OCI-LY3 (cell line): Measurements from ENCODE around the gene BORCS5.
A peak's percentile ranks its signal among the peaks of the same experiment; 100 is the strongest.

Experiments used
- H2AFZ ChIP-seq: fragments of 200-600, 300-600 bp; shearing (Covaris generic); 2 replicates; pipeline ENCODE4 v1.6.0; 2014; ENCODE audit warnings: antibody characterized with exemption, low read depth, low read length
- H3K27ac ChIP-seq: fragments of 200-600, 300-600 bp; sonication (generic); 2 replicates; pipeline ENCODE4 v1.5.1; 2014; ENCODE audit warnings: mild to moderate bottlenecking, low read length, moderate library complexity, mixed read lengths
- H3K27me3 ChIP-seq: fragments of 200-600, 300-600 bp; sonication (generic); 2 replicates; pipeline ENCODE4 v1.6.1; 2014; ENCODE audit warnings: low read depth, low read length, mixed read lengths
- H3K36me3 ChIP-seq: fragments of 200-600, 300-600 bp; sonication (generic); replicated peaks from 2 replicates; pipeline ENCODE3; 2014; ENCODE audit warnings: low read depth, low read length, mixed read lengths
- H3K4me1 ChIP-seq: fragments of 300-600, 200-600 bp; sonication (generic); 2 replicates; pipeline ENCODE4 v1.6.1; 2014; ENCODE audit warnings: low read length, mixed read lengths
- H3K4me2 ChIP-seq: fragments of 200-600, 300-600 bp; sonication (generic); 2 replicates; pipeline ENCODE4 v1.6.1; 2014; ENCODE audit warnings: low read length, mixed read lengths
- H3K4me3 ChIP-seq: fragments of 300-600, 200-600 bp; sonication (generic); 2 replicates; pipeline ENCODE4 v1.5.1; 2014; ENCODE audit warnings: antibody characterized with exemption, mild to moderate bottlenecking, low read length, moderate library complexity
- H3K79me2 ChIP-seq: fragments of 300-600, 200-600 bp; shearing (Covaris generic); 2 replicates; pipeline ENCODE4 v1.6.1; 2014; ENCODE audit warnings: mild to moderate bottlenecking, low read length, mixed read lengths
- H3K9ac ChIP-seq: fragments of 300-600, 200-600 bp; shearing (Covaris generic); 2 replicates; pipeline ENCODE4 v1.6.0; 2014; ENCODE audit warnings: mild to moderate bottlenecking, low read length, moderate library complexity
- H3K9me3 ChIP-seq: fragments of 200-600, 300-600 bp; shearing (Covaris generic); 2 replicates; pipeline ENCODE4 v1.6.1; 2014; ENCODE audit warnings: low read length, mixed read lengths; ENCODE audit not compliant: insufficient read depth
- H4K20me1 ChIP-seq: fragments of 200-600, 300-600 bp; sonication (generic); 2 replicates; pipeline ENCODE4 v1.6.1; 2016; ENCODE audit warnings: low read length, mixed read lengths; ENCODE audit not compliant: insufficient read depth
- CTCF ChIP-seq: fragments of 200-600, 300-600 bp; sonication (generic); IDR thresholded peaks from 2 replicates; pipeline ENCODE4 v1.5.1; 2014; ENCODE audit warnings: antibody characterized with exemption, low read length, low read depth
- EZH2phosphoT487 ChIP-seq: fragments of 200-600 bp; shearing (Covaris generic); IDR thresholded peaks from 2 replicates; pipeline ENCODE4 v1.6.1; 2018; ENCODE audit warnings: antibody characterized with exemption, mixed run types, low read depth

Gene BORCS5

GRCh38 chr12:12372946-12373722 lies 16.3 kb downstream of the BORCS5 start:
- H3K27ac ChIP-seq = no peak overlapping the region
- H4K20me1 ChIP-seq = no peaks in the 10 kb centered on the region
- H3K27me3 ChIP-seq = no peaks in the 10 kb centered on the region
- H3K4me3 ChIP-seq = no peak overlapping the region
- no peak overlapping the region for H3K9ac ChIP-seq
- no peaks in the 10 kb centered on the region for H3K9me3 ChIP-seq
- H3K36me3 ChIP-seq = no peaks in the 10 kb centered on the region
- H3K4me1 ChIP-seq = no peaks in the 10 kb centered on the region
- no peaks in the 10 kb centered on the region for H3K79me2 ChIP-seq
- H2AFZ ChIP-seq = no peak overlapping the region
- TF ChIP-seq EZH2phosphoT487 = no peak
- TF ChIP-seq CTCF = no peak
- H3K4me2 ChIP-seq = no peak overlapping the region

GRCh38 chr12:12376646-12377448 lies 20.0 kb downstream of the BORCS5 start:
- TF ChIP-seq EZH2phosphoT487 = no peak
- peak; percentile 81 for TF ChIP-seq CTCF

GRCh38 chr12:12378616-12379015 lies 21.7 kb downstream of the BORCS5 start:
- Histone ChIP-seq H3K27ac (no peak overlapping the region), H4K20me1 (no peaks in the 10 kb centered on the region), H3K4me2 (no peak overlapping the region), H2AFZ (no peak overlapping the region), H3K4me3 (no peak overlapping the region), H3K9ac (no peak overlapping the region), H3K9me3 (no peaks in the 10 kb centered on the region), H3K4me1 (no peaks in the 10 kb centered on the region), H3K36me3 (no peaks in the 10 kb centered on the region), H3K79me2 (no peaks in the 10 kb centered on the region), H3K27me3 (no peaks in the 10 kb centered on the region)
- TF ChIP-seq EZH2phosphoT487 = no peak
- no peak for TF ChIP-seq CTCF

More at GRCh38 chr12:12376646-12377448, 20.0 kb downstream of the BORCS5 start:
- no peak overlapping the region for H3K4me2 ChIP-seq
- H4K20me1 ChIP-seq = no peaks in the 10 kb centered on the region
- H3K36me3 ChIP-seq = no peaks in the 10 kb centered on the region
- no peak overlapping the region for H3K4me3 ChIP-seq
- no peaks in the 10 kb centered on the region for H3K27me3 ChIP-seq
- H3K27ac ChIP-seq = no peak overlapping the region
- H3K9ac ChIP-seq = no peak overlapping the region
- no peaks in the 10 kb centered on the region for H3K79me2 ChIP-seq
- H3K9me3 ChIP-seq = no peaks in the 10 kb centered on the region
- H2AFZ ChIP-seq = no peak overlapping the region
- no peaks in the 10 kb centered on the region for H3K4me1 ChIP-seq
